Measurements from ENCODE around the gene ZNF687.

Gene ZNF687

DNA sequence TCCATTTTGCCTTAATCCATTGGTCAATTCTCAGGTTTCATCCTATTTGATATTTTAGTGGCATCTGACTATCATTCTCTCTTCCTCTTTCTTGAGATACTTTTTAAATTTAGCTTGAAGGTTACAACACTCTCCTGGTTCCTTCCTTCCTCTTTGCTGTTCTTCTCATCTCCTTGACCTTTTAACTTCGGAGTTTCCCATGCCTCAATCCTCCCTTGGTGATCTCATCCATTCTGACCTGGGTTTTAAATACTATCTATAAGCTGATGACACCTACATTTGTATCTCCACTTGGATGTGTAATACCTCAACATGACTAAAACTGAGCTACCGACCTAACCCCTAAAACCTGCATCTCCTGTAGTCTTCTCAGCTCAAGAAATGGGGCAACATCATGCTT lies 4.8 kb upstream of the ZNF687 start:
- DNase-seq (ENCODE audit: low spot score) = no peak

DNA sequence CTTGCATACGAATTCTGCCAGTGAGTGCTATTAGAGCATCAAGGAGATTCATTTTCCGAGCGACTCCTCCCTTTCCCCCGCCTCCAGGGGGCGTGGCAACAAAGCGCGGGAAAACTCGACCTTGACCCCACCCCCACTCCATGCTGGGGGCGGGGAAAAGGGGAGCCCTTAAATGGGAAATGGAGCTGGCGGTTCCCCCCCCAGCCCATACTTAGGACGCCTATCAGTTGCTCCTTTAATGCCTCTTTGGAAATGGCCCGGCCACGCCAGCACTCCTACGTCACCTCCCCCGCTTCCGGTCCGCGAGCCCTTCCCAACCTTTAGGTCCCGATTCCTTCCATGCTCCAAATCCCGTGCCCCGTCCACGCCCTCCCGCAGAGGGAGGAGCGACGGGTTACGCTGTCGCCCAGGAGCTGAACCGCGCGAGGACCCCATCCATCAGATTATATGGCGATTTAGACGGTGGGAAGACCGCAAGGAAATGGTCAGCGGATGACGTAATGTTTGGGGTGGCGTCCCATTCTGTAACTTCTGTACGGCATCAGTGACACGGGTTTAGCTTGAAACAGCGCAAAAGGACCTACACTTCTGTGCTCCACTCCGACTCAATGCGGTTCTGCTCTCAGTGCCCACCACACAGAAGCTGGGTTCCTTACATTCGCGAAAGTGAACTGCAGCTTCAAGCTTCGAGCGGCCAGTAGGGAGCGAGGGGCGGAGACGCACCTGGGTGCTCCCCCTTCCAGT lies 702 bp upstream of the ZNF687 start:
- peak; percentile 97 for DNase-seq (ENCODE audit: low spot score)

DNA sequence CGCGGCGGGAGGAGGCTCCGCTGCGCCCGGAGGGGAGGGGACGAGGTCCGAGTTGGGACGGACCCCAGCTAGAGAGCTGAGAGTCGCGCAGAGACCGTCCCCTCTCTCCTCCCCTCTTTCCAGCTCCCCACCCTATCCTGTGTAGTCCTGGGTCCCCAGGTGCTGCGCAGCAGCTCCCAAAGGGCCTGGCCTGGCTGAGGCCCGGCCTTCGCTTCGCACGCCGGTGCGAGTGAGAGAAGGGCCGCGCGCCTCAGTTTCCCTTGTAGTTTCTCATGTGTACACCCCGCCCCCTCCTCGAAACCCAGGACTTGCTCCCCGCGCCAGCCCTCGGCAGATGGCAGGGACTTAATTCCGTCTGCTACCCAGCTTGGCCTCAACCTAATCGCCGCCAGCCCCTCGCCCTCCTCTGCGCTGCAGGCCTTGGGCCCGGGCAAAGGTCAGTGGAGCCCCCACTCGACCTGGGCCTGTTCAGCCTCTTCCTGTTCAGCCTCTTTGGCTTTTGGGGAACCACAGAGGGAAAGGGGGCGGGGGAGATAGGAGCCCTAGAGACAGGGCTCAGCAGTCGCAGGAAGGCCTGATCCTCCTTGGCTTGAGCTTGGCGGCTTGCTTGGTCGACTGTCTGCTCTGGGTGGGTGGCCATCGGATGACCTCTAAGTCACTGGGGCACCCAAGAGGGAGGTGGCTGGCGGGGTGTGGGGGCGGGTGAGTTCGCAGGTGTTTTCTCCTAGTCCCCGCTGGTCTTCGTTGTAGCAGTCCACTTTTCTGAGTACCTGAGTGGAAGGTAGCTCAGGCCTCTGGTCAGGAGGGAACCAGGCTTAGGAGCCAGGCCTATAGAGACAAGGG lies 1.0 kb downstream of the ZNF687 start:
- DNase-seq (ENCODE audit: low spot score) = peak; percentile 42

DNA sequence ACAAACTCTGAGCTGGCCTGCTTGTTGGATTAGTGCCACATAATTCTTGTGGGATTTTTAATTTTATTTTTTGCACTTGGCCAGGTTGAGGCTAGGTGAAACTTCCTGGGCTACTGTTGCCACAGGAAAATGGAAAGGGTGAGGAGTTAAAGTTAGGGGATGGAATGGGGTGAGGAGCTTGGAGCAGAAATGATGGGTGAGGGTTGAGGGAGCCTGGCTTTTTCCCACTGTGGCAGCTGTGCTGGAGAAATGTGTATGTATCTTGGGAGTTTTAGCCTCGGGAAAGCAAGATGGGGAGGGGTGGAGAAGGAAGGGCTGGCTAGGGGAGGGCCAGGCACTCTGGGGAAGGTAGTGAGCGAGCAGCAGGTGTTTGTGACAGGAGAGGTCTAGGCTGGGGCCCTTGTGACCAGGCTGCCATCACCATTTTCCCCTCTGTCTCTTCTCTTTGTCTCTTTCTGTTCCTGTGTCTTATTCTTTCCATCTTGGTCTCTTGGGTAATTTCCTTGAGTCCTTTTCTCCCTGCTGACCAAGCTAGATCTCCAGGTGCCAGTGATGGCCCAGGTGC lies 2.0 kb downstream of the ZNF687 start:
- DNase-seq (ENCODE audit: low spot score) = no peak

DNA sequence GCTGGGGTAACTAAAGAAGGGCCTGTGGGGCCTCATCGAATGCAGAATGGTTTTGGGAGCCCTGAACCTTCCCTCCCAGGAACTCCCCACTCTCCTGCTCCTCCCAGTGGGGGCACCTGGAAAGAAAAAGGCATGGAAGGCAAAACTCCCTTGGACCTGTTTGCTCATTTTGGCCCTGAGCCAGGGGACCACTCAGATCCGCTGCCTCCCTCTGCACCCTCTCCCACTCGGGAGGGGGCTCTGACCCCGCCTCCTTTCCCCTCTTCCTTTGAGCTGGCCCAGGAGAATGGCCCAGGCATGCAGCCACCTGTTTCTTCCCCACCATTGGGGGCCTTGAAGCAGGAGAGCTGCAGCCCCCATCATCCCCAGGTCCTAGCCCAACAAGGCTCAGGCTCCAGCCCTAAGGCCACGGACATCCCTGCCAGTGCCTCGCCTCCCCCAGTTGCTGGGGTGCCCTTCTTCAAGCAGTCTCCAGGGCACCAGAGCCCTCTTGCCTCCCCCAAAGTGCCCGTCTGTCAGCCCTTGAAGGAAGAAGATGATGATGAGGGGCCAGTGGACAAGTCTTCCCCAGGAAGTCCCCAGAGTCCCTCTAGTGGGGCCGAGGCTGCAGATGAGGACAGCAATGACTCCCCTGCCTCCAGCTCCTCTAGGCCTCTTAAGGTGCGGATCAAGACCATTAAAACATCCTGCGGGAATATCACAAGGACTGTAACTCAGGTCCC lies 4.7 kb downstream of the ZNF687 start:
- no peak for DNase-seq (ENCODE audit: low spot score)

DNA sequence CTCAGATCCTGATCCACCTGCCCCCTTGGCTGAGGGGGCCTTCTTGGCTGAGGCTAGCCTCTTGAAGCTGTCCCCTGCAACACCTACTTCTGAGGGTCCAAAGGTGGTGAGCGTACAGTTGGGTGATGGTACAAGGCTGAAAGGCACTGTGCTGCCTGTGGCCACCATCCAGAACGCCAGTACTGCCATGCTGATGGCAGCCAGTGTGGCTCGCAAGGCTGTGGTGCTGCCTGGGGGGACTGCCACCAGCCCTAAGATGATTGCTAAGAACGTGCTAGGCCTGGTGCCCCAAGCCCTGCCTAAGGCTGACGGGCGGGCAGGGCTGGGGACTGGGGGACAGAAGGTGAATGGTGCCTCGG lies 5.2 kb downstream of the ZNF687 start:
- no peak for DNase-seq (ENCODE audit: low spot score)

DNA sequence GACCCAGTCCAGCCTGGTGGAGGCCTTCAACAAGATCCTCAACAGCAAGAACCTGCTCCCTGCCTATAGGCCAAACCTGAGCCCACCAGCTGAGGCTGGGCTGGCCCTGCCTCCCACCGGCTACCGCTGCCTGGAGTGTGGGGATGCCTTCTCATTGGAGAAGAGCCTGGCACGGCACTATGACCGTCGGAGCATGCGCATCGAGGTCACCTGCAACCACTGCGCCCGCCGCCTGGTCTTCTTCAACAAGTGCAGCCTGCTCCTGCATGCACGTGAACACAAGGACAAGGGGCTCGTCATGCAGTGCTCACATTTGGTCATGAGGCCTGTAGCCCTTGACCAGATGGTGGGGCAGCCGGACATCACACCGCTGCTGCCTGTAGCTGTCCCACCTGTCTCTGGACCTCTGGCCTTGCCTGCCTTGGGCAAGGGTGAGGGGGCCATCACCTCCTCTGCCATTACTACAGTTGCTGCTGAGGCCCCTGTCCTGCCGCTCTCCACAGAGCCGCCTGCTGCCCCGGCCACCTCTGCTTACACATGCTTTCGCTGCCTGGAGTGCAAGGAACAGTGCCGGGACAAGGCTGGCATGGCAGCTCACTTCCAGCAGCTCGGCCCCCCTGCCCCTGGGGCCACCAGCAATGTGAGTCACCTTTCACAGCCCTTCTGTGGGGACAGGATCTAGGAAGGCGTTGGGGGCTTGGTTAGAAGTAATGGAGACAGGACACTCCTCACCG lies 5.8 kb downstream of the ZNF687 start:
- DNase-seq (ENCODE audit: low spot score) = no peak

DNA sequence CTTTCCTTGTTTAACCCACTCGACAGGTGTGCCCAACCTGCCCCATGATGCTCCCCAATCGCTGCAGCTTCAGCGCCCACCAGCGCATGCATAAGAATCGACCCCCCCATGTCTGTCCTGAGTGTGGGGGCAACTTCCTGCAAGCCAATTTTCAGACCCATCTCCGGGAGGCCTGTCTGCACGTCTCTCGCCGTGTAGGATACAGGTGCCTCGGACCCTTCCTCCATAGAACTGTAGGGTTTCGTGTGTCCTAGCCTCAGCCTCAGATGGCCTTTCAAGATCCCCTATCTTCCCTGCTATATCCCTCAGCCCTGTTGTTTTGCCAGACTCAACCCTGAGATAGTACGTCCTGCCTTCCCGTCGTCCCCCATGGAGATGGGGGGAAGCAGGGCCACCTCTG lies 6.4 kb downstream of the ZNF687 start:
- no peak for DNase-seq (ENCODE audit: low spot score)

DNA sequence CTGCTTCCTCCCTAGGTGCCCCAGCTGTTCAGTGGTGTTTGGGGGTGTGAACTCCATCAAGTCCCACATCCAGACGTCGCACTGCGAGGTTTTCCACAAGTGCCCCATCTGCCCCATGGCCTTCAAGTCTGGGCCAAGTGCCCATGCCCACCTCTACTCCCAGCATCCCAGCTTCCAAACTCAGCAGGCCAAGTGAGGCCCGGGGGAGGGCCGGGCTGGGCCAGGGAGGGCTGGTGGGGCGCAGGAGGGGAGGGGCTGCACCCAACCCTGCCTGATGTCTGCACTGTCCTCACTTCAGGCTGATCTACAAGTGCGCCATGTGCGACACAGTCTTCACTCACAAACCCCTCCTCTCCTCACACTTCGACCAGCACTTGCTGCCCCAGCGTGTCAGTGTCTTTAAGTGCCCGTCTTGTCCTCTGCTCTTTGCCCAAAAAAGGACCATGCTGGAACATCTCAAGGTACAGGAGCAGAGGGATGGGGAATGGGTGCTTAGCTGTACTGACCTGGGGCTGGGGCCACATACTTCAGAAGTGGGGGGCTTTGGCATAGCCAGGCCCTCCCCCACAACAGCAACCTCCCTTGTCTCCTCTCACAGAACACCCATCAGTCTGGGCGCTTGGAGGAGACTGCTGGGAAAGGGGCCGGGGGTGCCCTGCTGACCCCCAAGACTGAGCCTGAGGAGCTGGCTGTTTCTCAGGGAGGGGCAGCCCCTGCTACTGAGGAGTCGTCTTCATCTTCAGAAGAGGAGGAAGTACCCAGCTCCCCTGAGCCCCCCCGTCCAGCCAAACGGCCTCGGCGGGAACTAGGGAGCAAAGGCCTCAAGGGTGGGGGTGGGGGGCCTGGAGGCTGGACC lies 7.2 kb downstream of the ZNF687 start:
- DNase-seq (ENCODE audit: low spot score) = no peak

DNA sequence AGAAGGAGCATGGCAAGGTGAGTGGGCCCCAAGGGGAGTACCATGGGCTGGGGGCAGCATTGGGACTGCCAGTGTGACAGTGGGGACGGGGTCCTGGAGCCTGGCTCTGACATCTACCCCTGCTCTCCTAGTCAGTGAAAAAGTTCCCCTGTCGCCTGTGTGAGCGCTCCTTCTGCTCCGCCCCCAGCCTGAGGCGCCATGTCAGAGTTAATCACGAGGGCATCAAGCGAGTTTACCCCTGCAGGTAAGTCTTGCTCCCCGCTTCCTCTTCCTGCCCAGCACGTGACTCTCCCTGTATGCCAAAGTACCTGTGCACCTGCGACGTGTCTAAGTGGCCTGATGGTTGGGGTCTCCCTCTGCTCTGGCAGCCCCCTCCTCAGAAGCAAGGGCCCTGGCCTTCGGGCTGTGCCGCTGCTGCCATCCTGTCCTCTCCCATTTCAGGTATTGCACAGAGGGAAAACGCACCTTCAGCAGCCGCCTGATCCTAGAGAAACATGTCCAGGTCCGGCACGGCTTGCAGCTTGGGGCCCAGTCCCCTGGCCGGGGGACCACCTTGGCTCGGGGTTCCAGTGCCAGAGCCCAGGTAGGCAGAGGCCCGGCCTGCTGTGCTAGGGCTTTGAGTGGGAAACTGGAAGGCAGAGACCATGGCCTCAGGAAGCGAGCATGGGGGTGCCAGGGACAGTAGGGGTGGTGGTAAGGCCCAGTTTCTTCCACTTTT lies 8.1 kb downstream of the ZNF687 start:
- no peak for DNase-seq (ENCODE audit: low spot score)

DNA sequence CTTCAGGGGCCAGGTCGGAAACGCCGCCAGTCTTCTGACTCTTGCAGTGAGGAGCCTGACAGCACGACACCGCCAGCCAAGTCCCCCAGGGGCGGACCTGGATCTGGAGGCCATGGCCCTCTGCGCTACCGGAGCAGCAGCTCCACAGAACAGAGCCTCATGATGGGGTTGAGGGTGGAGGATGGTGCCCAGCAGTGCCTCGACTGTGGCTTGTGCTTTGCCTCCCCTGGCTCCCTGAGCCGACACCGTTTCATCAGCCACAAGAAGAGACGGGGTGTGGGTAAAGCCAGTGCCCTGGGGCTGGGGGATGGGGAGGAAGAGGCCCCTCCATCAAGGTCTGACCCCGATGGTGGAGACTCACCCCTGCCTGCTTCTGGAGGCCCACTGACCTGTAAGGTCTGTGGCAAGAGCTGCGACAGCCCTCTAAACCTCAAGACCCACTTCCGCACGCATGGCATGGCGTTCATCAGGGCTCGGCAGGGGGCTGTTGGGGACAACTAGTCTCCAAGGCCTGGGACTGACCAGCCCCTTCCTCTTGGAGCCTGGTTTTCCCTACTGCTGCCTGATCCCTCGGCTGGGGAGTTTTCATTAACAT lies 8.7 kb downstream of the ZNF687 start:
- DNase-seq (ENCODE audit: low spot score) = no peak

DNA sequence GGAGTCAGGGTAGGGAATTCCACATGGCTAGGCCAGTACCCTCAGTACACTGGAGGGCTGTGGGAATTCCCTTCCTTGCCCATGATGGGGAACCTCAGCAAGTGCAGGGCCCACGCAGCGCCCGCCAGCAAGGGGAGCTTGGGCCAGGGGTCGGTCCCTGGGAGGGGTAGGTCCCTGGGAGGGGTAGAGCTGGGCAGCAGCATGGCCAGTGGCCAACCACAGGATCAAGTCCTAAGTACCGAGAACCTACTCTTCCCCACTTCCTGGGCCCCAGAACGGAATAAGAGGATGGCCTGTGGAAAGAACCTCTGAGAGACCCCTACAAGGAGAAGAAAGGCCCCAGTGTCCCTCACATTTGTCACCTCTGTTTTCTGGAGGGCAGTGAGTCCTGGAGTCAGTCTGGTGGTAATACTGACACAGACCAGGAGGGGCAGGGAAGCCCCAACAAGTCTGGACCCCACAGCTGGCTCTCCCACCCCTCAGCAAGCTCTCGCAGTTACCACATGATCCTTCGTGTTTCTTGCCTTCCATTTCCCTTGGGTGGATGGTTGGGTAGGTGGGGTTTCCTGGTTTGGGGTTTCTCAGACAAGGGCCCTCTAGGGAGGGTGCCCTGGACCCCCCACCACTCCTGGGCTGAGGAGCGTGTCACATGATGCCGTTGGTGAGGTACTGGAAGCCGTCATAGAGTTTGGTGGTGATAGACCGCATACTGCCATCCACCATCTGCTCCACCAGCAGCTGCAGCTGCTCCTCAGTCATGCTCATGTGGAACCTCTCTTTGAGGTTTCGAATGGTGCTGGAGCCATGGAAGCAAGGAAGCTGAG lies 10.3 kb downstream of the ZNF687 start:
- no peak for DNase-seq (ENCODE audit: low spot score)

DNA sequence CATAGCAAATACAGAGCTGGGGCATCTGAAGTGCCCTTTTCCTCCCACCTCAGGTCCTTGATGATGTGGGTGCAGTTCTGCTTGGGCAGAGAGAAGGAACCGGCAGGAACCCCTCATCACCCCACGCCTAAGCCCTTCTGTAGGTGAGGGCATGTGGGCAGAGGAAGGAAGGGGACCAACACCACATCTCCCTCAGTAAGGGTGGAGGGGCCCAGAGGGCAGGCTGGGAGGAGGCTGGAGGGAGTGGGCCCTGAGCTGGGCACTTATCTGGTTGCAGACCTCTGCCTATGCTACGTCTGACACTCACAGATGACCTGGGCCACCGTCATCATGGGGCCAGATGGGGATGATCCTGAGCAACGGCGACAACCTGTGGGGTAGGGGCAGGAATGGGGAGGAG lies 11.0 kb downstream of the ZNF687 start:
- DNase-seq (ENCODE audit: low spot score) = no peak

DNA sequence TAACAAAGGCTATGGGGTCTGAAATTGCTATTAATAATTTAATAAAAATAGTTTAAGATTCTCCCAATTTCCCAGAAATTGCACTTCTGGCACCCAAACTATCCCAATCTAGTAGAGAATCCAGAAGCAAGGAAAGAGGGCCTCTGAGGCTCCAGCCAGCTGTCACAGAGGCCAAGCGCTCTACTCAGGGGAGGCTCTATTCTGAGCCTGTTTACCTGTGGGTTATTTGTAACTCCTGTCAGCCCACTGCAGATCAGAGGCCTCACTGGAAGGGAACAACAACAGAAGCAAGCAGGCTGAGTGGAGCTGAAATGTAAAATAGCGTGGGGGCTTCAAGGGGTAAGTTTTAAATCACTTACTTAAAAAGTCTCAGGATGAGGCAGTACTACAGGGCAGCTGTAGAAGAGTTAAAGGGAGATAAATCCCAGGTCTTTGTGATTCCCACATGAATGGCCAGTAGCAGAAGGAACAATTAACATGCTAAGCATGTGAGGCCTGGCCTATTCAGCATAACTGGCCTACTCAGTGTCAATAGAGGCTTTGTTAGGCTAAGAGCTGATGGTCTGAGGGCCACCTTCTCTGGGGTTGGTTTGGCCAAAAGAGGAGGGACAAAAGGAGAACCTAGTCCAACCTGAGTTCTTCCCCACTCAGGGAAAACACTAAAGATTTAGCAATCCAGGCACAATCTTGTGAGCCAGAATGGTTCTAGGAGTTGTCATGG lies 12.8 kb downstream of the ZNF687 start:
- peak; percentile 92 for DNase-seq (ENCODE audit: low spot score)

DNA sequence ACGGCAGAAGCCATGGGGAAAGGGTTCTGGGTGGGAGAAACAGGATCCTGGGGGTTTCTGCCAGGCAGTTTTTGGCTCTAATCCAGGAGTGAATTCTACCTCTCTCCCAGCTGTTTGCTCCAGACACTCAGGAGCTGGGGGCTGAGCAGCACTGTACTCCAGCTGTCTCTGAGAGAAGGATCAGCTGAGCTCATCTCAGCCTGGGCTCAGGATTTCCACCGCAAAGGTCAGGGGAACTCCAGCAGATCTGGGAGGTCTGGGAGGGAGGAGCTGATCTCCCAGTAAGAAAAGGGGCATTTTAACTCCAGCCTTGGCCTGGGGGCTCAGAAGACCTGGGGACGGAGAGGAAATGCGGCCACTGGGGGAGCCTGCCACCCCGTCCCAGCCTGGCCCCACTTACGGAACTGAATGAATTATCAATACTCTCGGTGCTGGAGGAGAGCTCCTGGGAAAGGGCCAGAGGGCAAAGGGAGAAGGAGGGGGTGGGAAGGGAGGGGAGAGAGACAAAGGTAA lies 27.8 kb downstream of the ZNF687 start:
- no peak for DNase-seq (ENCODE audit: low spot score)

DNA sequence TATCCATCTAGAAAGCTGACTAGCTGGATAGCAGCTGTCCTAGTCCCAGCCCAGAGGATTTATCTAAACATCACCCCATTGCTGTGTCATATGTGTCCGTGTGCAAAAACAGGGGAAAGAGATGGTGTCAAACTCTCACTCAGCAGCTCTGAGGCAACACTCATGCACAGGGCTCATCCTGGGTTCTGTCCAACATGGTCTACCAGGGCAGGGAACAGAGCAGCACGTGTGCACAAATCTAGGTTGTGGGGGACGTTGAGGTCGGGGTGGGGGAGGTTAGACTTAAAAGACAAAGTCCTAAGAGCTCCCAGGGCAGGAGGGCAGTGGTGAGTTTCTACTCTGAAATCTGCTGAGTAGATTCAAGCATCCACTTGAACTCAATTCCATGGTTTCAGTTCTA lies 28.9 kb downstream of the ZNF687 start:
- DNase-seq (ENCODE audit: low spot score) = no peak

DNA sequence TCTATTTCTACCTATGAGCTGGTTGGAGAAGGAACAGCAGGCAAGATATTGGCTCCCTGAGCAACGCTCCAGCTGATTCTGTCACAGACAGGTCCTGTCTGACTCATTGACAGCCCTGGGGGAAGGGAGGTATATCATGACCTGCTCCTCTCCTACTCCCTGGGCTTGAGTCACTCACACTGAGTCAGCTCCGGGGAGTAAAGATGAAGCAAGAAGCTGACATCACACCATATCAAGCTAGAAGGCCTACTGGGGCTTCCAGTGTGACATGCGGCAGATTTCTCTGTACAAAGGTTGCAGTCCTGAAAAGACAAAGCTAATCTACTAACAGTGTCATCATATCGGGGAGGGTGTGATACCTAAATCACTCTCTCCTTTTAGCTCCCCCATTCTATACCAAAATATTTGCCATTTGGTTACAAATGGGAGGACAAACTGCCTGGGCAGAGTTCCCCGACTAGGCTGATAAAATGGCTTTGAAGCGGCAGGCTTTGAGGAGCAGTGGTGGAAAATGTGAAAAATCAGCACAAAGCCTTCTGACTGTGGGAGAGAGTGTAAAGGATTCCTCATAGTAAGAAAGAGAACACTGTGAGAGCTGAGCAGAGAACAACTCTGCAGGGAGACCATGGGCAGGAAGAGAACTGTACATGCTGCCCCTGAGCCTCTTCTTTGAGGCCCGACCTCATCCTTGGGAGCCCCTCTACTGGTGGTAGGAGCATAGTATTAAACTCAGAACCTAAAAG lies 29.7 kb downstream of the ZNF687 start:
- DNase-seq (ENCODE audit: low spot score) = no peak

Measured in globus pallidus (tissue), 1 donor.